Measurements from ENCODE around the gene RASSF3. TPM values are rescaled to one million over a fixed set of nuclear protein-coding genes. Genes with fewer than 3 reads are reported as not detected.

The RASSF3 gene
- total RNA-seq, 1 donor from 2014 or later = 18.1 TPM

DNA sequence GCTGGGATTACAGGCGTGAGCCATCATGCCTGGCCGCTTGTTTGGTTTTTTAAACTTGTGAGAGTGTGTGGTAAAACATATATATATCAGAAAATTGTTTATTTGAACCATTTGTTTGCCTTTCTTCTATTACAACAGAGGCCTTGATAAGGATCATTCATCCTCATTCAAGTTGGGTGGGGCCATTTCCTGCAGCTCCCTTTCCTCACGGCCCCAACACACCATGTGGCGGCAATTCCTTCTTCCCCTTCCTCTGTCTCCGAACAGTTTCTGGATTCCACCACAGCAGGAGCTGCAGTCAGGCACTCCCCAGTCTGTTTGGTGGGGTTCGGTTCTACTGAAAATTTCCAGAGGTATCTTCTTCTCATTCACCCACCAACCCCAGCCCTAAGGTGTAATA, 42.0 kb upstream of the RASSF3 start:
- Mint-ChIP-seq H3K9me3 (peaks cover 3% of the 10 kb centered on the region), H3K4me3 (no peak overlapping the region), H3K36me3 (ENCODE audit: low read depth) (no peaks in the 10 kb centered on the region), H3K4me1 (no peaks in the 10 kb centered on the region), H3K27ac (ENCODE audit: unreplicated experiment) (no peak overlapping the region), H3K27me3 (ENCODE audit: low read depth) (no peaks in the 10 kb centered on the region)
- no peak for DNase-seq (ENCODE audit: low read depth, low spot score)
- TF ChIP-seq, protein P1, sequence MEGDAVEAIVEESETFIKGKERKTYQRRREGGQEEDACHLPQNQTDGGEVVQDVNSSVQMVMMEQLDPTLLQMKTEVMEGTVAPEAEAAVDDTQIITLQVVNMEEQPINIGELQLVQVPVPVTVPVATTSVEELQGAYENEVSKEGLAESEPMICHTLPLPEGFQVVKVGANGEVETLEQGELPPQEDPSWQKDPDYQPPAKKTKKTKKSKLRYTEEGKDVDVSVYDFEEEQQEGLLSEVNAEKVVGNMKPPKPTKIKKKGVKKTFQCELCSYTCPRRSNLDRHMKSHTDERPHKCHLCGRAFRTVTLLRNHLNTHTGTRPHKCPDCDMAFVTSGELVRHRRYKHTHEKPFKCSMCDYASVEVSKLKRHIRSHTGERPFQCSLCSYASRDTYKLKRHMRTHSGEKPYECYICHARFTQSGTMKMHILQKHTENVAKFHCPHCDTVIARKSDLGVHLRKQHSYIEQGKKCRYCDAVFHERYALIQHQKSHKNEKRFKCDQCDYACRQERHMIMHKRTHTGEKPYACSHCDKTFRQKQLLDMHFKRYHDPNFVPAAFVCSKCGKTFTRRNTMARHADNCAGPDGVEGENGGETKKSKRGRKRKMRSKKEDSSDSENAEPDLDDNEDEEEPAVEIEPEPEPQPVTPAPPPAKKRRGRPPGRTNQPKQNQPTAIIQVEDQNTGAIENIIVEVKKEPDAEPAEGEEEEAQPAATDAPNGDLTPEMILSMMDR (conservative IDR thresholded peaks at IDR 0.05) = no peak

DNA sequence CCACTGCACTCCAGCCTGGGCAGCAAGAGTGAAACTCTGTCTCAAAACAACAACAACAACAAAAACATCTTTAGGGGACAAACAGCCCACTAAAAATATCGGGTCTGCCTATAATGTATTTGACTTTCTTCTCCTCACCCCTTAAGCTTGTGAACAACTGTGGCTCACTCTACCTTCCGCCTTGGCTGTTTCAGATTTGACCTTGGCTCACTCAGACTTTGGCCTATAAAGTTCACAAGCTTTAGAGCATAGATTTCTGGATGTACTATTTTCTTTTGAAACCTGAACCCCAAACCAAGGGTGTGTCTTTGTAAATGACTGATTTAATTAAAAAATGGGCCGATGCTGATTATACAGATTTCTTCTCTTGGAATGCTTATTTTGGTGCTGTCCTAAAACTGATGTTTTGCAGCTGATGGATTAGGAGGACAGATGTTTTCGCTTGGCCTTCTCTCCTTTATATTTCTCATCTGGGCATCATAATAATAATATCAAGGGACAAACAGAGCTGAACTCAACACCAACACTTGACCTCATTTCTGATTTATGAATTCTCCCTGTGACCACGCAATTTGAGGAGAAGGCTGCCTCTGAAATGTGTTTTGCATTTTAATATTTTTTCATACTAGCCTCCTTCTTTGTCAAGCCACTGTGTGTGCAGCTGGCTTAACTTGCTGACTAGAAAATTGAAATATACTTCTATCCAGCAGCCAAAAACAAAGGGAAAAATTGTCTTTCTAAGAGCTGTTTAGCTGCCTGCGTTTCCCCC, 40.2 kb upstream of the RASSF3 start:
- TF ChIP-seq, protein P1 (conservative IDR thresholded peaks at IDR 0.05) = no peak
- H3K36me3 Mint-ChIP-seq (ENCODE audit: low read depth) = peaks cover 4% of the 10 kb centered on the region
- H3K4me1 Mint-ChIP-seq = no peaks in the 10 kb centered on the region
- no peak for DNase-seq (ENCODE audit: low read depth, low spot score)
- no peak overlapping the region for H3K4me3 Mint-ChIP-seq
- H3K9me3 Mint-ChIP-seq = peaks cover 6% of the 10 kb centered on the region
- H3K27ac Mint-ChIP-seq (ENCODE audit: unreplicated experiment) = no peak overlapping the region
- H3K27me3 Mint-ChIP-seq (ENCODE audit: low read depth) = no peaks in the 10 kb centered on the region

DNA sequence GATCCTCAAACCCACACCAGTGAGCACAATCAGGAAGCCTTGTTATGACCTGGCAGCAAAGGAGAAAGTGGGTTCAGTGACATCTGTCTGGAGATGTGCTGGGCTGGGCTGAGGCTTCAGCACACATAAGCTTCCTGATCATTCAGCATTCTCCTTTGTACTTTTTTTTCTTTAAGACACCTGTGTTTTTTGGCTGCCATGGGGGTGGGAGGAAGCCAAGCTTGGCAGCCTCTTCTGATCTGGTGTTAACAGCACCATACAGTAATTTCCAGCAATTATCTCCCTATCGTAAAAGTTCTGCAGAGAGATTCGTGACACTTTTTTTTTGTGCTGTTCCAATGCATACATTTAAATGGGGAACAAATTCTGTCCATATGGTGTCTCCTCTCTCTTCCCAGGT, 38.9 kb upstream of the RASSF3 start:
- Mint-ChIP-seq H3K27me3 (ENCODE audit: low read depth) (no peaks in the 10 kb centered on the region), H3K4me3 (no peak overlapping the region), H3K4me1 (no peaks in the 10 kb centered on the region), H3K27ac (ENCODE audit: unreplicated experiment) (no peak overlapping the region), H3K9me3 (peaks cover 9% of the 10 kb centered on the region), H3K36me3 (ENCODE audit: low read depth) (peaks cover 4% of the 10 kb centered on the region)
- TF ChIP-seq, protein P1 (conservative IDR thresholded peaks at IDR 0.05) = no peak
- DNase-seq (ENCODE audit: low read depth, low spot score) = no peak

DNA sequence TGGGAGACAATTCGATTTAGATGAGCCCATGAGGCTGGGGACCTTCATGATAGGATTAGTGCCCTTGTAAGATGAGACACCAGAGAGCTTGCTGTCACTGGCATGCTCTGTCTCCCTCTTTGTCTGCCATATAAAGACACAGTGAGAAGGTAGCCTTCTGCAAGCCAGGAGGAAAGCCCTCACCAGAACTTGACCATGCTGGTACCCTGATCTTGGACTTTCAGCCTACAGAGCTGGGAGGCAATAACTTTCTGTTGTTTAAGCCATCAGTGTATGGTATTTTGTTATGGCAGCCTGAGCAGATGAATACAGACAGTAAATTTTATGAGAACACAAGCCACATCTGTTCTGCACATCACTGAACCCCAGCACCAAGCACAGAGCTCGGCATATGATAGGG, 38.1 kb upstream of the RASSF3 start:
- no peak overlapping the region for H3K27ac Mint-ChIP-seq (ENCODE audit: unreplicated experiment)
- TF ChIP-seq, protein P1 (conservative IDR thresholded peaks at IDR 0.05) = no peak

DNA sequence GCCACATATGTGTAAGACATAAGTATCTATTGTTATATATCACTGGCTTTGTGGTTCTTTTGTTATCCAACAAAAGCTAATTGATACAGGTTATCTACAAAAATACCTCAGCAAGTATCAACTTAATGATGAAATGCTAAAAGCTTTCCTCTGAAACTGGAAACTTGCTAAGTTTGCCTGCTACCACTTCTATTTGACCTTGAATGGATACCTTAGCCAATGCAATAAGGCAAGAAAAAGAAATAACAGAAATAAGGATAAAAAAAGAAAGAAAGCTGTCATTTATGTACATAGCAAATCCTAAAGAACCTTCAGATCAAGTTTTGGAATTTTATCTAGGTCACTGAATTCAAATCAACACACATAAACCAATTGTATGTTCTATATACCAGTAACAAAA, 35.5 kb upstream of the RASSF3 start:
- Mint-ChIP-seq H3K4me3 (no peak overlapping the region), H3K36me3 (ENCODE audit: low read depth) (peaks cover 4% of the 10 kb centered on the region), H3K27ac (ENCODE audit: unreplicated experiment) (no peak overlapping the region), H3K27me3 (ENCODE audit: low read depth) (no peaks in the 10 kb centered on the region), H3K9me3 (peaks cover 9% of the 10 kb centered on the region), H3K4me1 (no peaks in the 10 kb centered on the region)
- no peak for DNase-seq (ENCODE audit: low read depth, low spot score)
- TF ChIP-seq, protein P1 (conservative IDR thresholded peaks at IDR 0.05) = no peak

More for the DNA sequence above, 38.1 kb upstream of the RASSF3 start:
- peaks cover 4% of the 10 kb centered on the region for H3K36me3 Mint-ChIP-seq (ENCODE audit: low read depth)
- no peaks in the 10 kb centered on the region for H3K27me3 Mint-ChIP-seq (ENCODE audit: low read depth)
- H3K4me3 Mint-ChIP-seq = no peak overlapping the region
- H3K4me1 Mint-ChIP-seq = no peaks in the 10 kb centered on the region
- DNase-seq (ENCODE audit: low read depth, low spot score) = no peak
- peaks cover 9% of the 10 kb centered on the region for H3K9me3 Mint-ChIP-seq
